Measurements from ENCODE around the gene PSMB8.

PSMB8 gene

GRCh38 chr6:32855467-32856174, 11.8 kb upstream of the PSMB8 start:
- no peak for DNase-seq

DNA sequence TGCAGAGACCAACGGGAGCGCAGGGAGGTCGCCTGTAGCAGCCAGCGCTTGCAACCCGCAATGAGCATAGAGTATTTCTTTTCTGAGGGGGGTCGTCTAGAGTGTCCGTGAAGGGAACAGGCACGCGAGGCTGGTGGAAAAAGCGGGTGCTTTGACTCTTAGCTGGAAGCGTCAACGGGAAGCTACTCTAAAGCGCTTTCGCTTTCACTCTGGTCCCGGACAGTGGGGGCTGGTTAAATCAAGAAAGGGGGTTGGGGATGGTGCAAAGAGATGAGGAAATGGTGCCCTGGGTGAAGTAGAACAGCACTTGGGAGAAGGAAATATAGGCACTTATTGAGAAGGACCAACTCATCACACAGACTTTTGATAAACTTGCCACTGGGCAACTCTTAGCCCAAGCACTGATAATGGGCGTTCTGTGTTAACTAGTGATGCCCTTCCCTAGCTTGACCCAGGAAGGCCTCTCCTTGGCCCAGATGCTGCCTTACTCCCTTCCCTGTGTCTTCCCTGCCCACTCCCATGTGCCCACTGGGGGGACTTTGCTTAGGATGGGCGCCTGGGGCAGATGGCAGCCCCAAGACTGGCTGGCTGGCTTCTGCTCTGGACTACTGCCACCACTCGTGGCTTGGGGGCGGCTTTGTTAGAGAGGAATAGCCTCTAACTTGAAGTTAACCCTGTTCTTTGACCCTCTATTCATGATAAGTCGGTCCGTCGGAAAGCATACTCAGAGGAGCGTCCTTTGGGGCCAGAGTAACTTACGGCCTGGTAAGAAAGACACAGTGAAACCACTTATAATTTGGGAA, 10.7 kb upstream of the PSMB8 start:
- DNase-seq: no peak

DNA sequence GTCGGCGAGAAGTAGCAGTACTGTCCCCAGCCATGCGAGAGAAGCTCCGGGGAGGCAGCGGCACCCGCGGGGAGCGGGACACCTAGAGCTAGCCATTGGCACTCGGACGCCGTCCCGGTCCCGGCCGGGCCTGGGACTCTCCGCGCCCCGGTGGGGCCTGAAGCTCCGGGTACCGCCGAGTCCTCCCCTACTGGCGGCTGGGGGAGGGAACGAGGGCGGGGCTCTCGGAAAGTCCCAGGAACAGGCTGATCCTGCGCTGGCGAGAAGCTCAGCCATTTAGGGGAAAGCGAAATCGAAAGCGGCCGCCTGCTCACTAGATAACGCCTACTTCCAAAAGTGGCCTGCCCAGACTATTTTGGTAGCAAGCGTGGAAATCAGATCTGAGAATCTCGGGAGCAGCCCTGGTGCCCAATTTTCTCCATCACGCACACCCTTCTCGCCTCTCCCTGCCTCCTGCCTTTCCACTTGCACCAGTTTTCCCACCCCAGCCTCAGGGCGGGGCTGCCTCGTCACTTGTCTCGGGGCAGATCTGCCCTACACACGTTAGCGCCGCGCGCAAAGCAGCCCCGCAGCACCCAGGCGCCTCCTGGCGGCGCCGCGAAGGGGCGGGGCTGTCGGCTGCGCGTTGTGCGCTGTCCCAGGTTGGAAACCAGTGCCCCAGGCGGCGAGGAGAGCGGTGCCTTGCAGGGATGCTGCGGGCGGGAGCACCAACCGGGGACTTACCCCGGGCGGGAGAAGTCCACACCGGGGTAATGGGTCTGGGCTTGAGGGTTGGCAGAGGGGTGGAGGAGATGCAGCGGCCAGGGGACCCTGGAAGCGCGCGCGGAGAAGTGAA, 9.9 kb upstream of the PSMB8 start, which contains the start of the genes PSMB9 and TAP1:
Gene PSMB9 (plus strand): TSS at position 652 of the 835 bp plus-strand sequence. CDS start 38 bp downstream, at position 690.
Gene TAP1 (minus strand): TSS at position 164 of the 835 bp plus-strand sequence. CDS start 68 bp downstream, at position 96.
- DNase-seq: peak; percentile 58 to 59

DNA sequence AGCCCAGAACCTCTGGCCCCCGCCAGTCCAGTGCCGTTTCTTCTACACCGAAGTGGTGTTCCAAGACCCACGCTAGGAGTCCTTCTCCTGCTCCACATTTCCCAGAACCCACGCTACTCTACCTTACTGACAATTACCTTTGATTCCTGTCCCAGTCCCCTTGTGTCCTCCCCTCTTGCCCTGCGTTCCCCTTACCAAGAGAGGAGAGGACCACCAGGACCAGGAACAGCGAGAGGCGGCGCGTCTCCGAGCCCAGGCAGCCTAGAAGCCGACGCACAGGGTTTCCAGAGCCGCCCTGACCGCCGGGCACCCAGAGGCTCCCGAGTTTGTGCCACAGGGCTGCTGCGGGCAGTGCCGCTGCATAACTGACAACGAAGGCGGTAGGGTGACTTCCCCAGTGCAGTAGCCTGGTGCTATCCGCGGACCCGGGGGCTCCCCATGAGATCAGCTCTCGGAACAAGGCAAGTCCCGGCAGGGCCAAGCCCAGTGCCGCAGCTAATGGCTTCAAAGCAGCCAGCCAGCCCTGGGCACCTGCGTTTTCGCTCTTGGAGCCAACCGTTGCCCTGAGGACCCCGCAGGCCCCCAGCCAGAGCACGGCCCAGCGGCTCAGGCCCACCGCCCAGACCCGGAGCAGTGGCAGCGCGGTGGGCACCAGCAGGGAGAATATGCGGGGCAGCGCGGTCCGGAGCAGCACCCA, 9.1 kb upstream of the PSMB8 start:
- no peak for DNase-seq

DNA sequence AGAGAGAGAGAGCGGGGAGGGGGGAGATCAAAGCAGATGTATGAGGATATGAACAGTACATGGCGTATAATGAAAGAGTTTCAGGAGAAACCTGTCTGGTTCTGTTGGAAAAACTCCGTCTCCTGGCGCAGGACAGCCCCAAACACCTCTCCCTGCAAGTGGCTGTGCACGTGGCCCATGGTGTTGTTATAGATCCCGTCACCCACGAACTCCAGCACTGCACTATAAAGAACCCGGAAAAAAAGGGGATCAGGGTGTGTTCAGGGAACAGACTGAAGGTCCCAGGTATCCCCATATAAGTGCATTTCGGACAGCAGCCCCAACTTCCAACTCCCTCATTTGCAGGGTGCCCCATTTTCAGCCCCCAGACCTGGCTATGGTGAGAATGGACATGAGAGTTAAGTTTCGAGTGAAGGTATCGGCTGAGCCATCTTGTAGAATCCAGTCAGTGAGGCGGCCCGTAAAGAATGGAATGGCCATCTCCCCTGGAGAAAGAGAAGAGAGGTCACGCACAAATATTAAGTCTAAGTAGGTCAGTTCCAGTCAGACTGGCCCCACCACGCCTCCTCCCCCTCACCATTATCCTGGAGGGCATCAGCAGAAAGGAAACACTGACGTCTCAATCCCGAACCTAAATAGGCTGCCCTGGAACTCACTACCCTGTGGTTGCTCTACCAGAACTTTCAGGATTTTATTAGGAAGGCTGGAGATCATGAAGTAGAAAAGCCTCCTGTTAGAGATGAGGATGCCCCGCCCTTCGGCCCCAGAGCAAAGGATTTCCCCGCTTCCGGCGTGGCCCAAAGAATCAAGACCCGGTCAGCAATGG, 8.4 kb upstream of the PSMB8 start:
- DNase-seq: no peak

DNA sequence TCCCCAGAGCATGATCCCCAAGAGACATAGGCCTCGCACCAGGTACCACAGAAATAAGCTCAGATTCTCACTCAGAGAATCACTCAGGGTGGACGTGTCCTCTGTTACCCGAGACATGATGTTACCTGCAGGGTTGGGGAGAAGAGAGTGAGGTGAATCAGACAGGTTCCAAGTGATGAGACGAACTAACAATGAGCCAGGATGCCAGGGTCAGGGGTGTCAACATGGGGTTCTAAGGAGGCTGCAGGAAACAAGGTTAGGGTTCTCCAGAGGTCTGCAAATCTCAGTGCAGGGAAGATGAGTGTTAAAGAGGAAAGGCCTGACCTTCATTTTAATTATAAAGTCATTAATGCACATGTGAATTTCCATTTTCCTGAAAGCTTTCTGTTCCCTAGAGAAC, 7.2 kb upstream of the PSMB8 start:
- no peak for DNase-seq

- no peak for DNase-seq
These were observed 5.3 kb upstream of the PSMB8 start for GRCh38 chr6:32849126-32849525.

DNA sequence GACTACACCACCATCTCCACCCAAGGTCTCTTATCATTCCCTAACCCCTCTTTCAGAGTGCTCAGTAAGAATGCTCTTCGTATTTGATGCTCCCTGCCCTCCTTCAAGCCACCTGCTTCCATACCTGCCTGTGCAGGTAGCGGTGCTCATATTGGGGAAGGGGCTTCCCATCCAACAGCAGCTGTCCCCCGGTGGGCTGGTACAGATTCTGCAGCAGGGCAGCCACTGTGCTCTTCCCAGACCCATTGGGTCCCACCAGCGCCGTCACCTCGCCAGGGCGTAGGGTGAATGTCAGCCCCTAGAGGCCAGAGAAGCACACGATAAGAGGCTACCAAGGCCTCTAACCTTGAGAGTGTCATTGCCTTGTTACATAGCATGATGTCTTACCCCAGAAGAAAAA, 3.9 kb upstream of the PSMB8 start:
- no peak for DNase-seq

DNA sequence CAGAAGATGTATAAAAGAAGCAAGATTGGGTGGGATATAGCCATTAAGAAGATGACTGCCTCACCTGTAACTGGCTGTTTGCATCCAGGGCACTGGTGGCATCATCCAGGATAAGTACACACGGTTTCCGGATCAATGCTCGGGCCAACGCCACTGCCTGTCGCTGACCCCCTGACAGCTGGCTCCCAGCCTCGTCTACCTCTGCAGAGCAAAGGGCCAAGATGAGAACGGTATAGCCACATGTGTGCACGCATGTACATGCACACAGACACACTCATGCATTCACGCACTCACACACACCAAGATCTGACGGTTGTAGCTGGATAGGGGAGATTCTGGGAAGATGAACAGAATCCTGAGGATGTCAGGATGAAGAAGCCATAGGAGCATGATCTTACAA, 3.2 kb upstream of the PSMB8 start:
- DNase-seq: no peak

GRCh38 chr6:32845384-32845884, 1.6 kb upstream of the PSMB8 start:
- DNase-seq: no peak

GRCh38 chr6:32844839-32845383, 1.1 kb upstream of the PSMB8 start:
- no peak for DNase-seq

- DNase-seq: no peak
These were observed 392 bp downstream of the PSMB8 start for GRCh38 chr6:32843331-32843978.

DNA sequence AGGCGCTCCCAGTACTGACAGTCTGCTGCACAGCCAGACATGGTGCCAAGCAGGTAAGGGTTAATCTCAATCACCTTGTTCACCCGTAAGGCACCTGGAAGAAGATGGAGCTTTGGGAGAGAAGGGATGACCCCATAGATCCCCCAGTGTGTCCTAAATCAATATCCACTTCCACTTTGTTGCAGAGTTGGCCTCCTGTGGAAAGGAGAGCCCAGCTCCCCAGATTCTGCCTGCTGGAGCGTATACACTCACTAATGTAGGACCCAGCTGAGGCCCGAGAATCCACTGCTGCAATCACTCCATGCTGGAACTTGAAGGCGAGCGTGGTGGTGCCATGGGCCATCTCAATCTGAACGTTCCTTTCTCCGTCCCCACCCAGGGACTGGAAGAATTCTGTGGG, 1.2 kb downstream of the PSMB8 start:
- no peak for DNase-seq

DNA sequence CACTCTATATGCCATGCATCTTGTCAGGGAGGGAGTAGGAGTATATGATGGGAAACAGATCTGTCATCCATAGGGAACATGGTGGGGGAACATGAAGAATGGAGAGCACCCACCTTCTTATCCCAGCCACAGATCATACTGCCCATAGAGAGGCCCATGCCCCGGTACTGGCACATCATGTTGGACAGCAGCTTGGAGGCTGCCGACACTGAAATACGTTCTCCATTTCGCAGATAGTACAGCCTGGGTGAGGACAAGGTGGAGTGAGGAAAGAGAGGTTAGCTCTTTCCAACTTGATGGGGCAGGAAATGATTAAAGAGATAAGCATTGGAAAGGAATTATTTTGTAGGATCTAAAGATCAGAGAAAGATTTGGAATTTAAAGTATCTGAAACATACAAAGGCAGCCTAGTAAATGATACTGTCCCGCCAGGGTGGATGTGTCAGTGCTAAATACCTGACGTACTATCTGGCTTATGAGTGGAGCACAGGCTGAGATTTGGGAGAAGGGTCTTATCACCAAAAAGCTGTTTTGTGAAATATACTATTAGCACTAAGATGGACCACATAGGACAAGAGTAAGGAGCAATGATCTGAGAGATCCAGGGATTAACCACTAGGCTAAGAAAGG, 1.7 kb downstream of the PSMB8 start:
- DNase-seq: no peak

- no peak for DNase-seq
These were observed 3.1 kb downstream of the PSMB8 start for GRCh38 chr6:32840604-32841246.

DNA sequence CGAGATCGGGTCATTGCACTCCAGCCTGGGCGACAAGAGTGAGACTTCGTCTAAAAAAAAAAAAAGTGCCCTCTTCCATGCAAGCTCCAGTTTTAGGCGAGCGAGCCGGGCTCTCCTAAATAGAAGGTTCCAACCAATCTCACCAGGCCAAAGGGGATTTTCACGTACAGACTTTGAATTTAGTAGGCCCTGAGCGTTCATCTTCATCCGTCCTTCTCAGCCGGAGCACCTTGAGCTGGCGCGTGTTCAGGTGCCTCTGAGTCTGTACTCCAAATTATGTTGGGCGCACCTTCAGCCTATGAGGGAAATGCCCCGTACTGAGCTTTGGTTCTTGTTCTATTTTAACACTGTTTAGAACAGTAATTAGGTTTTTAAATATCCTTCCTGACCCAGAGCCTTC, 4.5 kb downstream of the PSMB8 start:
- no peak for DNase-seq

GRCh38 chr6:32838114-32838958, 5.5 kb downstream of the PSMB8 start, which contains the start of gene TAP2:
Gene TAP2, minus strand, starts transcription at chr6:32838739. Its CDS starts 506 bp downstream, at chr6:32838233.
- peak in 1 of 2 experiments; percentile 84 for DNase-seq

DNA sequence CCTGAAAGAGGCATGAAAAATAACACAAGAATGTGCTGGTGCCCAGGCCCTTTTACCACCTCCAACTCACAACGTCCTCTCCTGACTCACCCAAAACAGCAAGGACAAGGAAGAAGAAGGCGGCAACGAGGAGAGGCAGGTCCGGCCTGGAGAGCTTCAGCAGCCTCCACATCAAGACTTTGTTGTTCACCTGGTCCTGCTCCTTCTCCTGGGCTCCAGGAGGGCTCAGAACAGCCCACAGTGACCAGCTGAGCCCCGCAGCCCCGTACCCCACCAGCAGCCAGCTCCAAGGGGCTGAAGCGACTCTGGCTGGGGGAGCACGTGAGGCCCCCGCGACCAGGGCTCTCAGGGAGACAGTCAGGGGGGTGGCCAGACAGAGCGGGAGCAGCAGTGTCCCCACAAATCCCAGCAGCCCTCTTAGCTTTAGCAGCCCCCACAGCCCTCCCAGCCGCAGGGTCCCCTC, 6.2 kb downstream of the PSMB8 start:
- no peak for DNase-seq

Data from cerebellar nuclear complex (tissue), 1 donor.